Activated T-cell treated with anti-CD3 and anti-CD28 coated beads, Interleukin-2, amount 50 U/mL, for 72 hours (primary cell): ENCODE results near the gene CHML. TPM values are rescaled to one million over a fixed set of nuclear protein-coding genes. Genes with fewer than 3 reads are reported as not detected.
"Not testable (repeated sequence)": the region's sequence is repeated elsewhere in the genome, so short reads cannot be mapped to it uniquely, and the experiment has no call there.

ENCODE experiments used
- ATAC-seq, 2 donors: fragments of 150-1000 bp; cut with Tn5 transposase; replicated peaks in 1 of 2; 2 replicates each; pipeline ENCODE4 v1.10.0; 2021; ENCODE audit warnings: moderate library complexity in 2 of 2, mild to moderate bottlenecking in 1 of 2
- DNase-seq, 2 donors: peaks; one replicate each; pipeline ENCODE4 v3.0.0; 2021 to 2022; ENCODE audit warnings: mixed read lengths in 1 of 2
- H3K27ac Mint-ChIP-seq: one replicate; pipeline ENCODE4 v1.8.0; 2022; ENCODE audit warnings: mild to moderate bottlenecking, moderate library complexity, mixed read lengths
- H3K27me3 Mint-ChIP-seq: one replicate; pipeline ENCODE4 v1.8.0; 2022; ENCODE audit warnings: low read depth, mixed read lengths
- H3K36me3 Mint-ChIP-seq, 2 donors: one replicate each; pipeline ENCODE4 v1.8.0; 2022; ENCODE audit warnings: mixed read lengths in 2 of 2, mild to moderate bottlenecking in 1 of 2; ENCODE audit not compliant: insufficient read depth in 2 of 2
- H3K4me1 Mint-ChIP-seq: one replicate; pipeline ENCODE4 v1.8.0; 2022; ENCODE audit warnings: low read depth, mixed read lengths
- H3K4me3 Mint-ChIP-seq, 2 donors: one replicate each; pipeline ENCODE4 v1.8.0; 2022; ENCODE audit warnings: mild to moderate bottlenecking in 2 of 2, mixed read lengths in 2 of 2, moderate library complexity in 2 of 2
- H3K9me3 Mint-ChIP-seq, 2 donors: one replicate each; pipeline ENCODE4 v1.8.0; 2022; ENCODE audit warnings: mixed read lengths in 2 of 2
- total RNA-seq, 2 donors: library from RNA; stranded (reverse); gene quantifications; one replicate each; pipeline ENCODE4 v1.2.3, GENCODE V29; 2022

Gene CHML
- total RNA-seq, 2 donors from 2014 or later, result 7.0 to 14.7 TPM

DNA sequence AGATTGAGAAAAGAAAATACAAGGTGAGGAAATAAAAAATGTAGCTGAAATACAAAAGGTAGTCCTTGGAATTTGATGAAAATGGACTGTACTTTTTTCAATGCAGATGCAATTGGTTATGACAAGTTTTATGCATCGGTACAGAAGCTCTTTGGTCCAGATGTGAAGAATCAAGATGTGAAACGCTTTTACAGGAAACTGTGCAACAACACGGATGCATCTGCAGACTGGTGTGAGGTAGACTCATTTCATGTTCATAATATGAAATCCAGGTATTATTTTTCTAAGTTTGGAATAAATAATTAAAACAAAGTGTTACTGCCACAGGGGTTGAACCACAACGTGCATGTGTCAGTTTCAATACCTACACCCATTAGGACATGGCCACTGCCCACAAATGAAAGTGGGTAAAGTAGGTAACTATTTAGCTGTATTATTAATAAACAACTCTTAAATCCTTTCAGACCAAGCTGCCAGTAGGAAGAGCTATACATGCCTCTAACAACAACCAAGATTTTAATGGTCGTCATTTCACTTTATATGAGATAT is 20.3 kb upstream of the CHML start:
- ATAC-seq (no peak), DNase-seq (no peak)
- peaks cover 10% of the 10 kb centered on the region for H3K4me1 Mint-ChIP-seq
- no peak overlapping the region for H3K4me3 Mint-ChIP-seq
- peaks cover 0 to 2% of the 10 kb centered on the region in 2 donors for H3K9me3 Mint-ChIP-seq
- no peaks in the 10 kb centered on the region for H3K27me3 Mint-ChIP-seq
- no peaks in the 10 kb centered on the region for H3K36me3 Mint-ChIP-seq
- H3K27ac Mint-ChIP-seq, result no peak overlapping the region

DNA sequence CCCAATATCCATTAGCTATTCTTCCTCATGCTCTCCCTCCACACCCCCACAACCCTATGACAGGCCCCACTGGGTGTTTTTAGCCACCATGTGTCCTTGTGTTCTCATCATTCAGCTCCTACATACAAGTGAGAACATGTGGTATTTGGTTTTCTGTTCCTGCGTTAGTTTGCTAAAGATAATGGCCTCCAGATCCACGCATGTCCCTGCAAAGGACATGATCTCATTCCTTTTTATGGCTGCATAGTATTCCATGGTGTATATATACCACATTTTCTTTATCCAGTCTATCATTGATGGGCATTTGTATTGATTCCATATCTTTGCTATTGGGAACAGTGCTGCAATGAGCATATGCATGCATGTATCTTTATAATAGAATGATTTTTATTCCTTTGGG is 18.8 kb upstream of the CHML start:
- H3K36me3 Mint-ChIP-seq, H3K4me1 Mint-ChIP-seq, DNase-seq, H3K4me3 Mint-ChIP-seq, H3K27ac Mint-ChIP-seq, H3K9me3 Mint-ChIP-seq, H3K27me3 Mint-ChIP-seq, ATAC-seq: not testable (repeated sequence)

DNA sequence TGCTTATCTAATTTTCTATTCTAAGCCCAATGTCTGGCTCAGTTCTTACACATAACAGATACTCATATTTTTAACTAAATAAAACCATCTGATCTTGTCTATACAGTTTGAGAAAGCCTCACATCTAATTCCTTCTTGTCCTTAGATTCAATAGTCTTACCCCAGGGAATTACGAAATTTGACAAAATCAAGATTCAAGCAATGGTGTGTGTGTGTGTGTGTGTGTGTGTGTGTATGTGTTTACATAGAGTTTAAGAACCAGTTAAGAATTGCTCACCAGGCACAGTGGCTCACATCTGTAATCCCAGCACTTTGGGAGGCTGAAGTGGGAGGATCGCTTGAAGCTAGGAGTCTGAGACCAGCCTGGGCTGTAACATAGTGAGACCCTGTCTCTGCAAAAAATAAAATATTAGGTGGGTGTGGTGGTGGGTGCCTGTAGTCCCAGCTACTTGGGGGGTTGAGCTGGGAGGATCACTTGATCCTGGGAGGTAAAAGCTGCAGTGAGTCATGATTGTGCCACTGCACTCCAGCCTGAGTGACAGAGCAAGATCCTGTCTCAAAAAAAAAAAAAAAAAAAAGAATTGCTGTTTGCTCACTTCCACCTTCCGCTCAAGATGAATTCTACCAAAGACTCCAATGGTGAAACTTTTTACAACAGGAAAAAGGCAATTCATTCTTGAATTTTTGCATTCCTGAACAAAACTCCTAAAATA is 18.1 kb upstream of the CHML start:
- H3K9me3 Mint-ChIP-seq, result peaks cover 0 to 2% of the 10 kb centered on the region in 2 donors
- H3K36me3 Mint-ChIP-seq, result no peaks in the 10 kb centered on the region
- H3K27me3 Mint-ChIP-seq, result peaks cover 8% of the 10 kb centered on the region
- DNase-seq, result no peak
- H3K4me1 Mint-ChIP-seq, result peaks cover 12% of the 10 kb centered on the region
- H3K4me3 Mint-ChIP-seq, result no peak overlapping the region
- ATAC-seq, result no peak
- H3K27ac Mint-ChIP-seq, result no peak overlapping the region

DNA sequence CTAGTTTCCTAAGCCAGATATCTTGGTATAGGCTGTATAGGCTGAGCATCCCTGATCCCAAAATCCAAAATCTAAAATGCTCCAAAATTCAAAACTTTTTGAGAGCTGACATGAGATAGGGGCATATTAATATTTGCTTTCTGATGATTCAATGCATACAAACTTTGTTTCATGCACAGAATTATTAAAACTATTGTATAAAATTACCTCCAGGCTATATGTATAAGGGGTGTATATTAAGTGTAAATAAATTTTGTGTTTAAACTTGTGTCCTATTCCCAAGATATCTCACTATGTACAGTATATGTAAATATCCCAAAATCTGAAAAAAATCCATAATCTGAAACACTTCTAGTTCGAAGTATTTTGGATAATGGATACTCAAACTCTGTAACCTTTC is 14.5 kb upstream of the CHML start:
- H3K27me3 Mint-ChIP-seq, result peaks cover 16% of the 10 kb centered on the region
- peaks cover 0 to 2% of the 10 kb centered on the region in 2 donors for H3K9me3 Mint-ChIP-seq
- ATAC-seq (no peak), DNase-seq (no peak)
- H3K27ac Mint-ChIP-seq, result no peak overlapping the region
- H3K4me1 Mint-ChIP-seq, result peaks cover 6% of the 10 kb centered on the region
- no peak overlapping the region for H3K4me3 Mint-ChIP-seq
- no peaks in the 10 kb centered on the region for H3K36me3 Mint-ChIP-seq

DNA sequence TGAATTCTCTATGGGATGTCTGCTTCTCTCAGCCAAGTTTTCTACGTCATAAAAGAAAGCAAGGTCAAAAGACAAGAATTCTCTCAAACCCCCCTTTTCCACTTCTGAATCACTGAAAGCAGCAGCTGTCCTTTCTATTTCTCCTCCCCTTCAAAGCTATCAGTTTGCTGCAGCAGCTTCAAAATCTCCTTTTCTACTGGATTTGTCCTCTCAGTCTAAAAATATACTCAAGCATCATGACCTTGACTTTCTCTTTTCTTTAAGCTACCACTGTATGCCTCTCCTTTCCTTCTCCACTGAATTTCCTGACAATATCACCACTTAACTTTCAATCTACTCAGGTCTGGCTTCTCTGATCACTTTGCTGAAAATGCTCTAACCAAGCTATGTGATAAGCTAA is 13.8 kb upstream of the CHML start:
- Mint-ChIP-seq H3K27me3 (peaks cover 16% of the 10 kb centered on the region), H3K27ac (no peak overlapping the region), H3K4me1 (peaks cover 6% of the 10 kb centered on the region), H3K36me3 (no peaks in the 10 kb centered on the region), H3K9me3 (peaks cover 0 to 2% of the 10 kb centered on the region in 2 donors), H3K4me3 (no peak overlapping the region)
- DNase-seq (no peak), ATAC-seq (no peak)

DNA sequence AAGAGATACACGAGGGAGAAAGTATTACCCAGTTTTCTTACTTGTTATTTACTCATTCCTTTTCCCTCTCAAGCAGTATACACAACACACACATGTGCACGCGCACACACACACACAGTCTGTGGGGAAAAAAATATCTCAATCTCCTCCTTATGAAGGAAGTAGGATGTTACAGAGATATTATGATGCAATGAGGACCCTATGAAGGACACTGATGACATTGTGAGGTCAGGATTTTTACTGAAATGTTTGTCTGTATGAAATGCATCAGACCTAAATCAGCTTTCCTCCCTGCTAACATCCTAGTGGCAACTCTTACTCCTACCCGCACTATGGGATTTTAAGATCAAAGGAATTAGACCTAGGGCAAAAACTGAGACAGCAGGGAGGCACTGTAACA is 11.8 kb upstream of the CHML start, which contains the start of gene WDR64:
Gene WDR64, plus strand, starts transcription at position 270 of the 400 bp plus-strand sequence. CDS start 204 bp downstream, outside the sequence.
- Mint-ChIP-seq H3K27me3 (peaks cover 16% of the 10 kb centered on the region), H3K9me3 (peaks cover 0 to 2% of the 10 kb centered on the region in 2 donors), H3K36me3 (no peaks in the 10 kb centered on the region), H3K4me1 (peaks cover 6% of the 10 kb centered on the region), H3K27ac (no peak within 1 kb of the TSS), H3K4me3 (no peak within 1 kb of the TSS)
- DNase-seq (no peak), ATAC-seq (no peak)

DNA sequence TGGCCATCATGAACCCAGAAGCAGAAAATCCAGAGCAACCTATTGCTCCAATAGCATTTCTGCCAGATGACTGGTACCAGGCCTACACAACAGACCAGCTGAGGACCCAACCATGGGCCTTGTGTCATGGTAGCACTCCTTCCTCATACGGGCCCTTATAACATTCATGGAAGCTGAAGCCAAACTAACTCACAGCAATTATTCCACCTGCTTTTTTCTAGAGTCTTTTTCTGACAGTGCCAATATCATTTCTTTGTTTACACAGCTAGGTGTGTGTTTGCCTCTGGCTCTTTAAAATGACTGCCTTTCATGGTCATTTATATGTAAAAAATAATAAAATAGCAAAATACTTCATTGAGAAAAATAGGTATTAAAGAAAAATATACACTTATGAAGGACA is 8.0 kb upstream of the CHML start:
- Mint-ChIP-seq H3K27me3 (peaks cover 8% of the 10 kb centered on the region), H3K4me1 (peaks cover 6% of the 10 kb centered on the region), H3K4me3 (no peak overlapping the region), H3K9me3 (peaks cover 0 to 2% of the 10 kb centered on the region in 2 donors), H3K36me3 (no peaks in the 10 kb centered on the region), H3K27ac (no peak overlapping the region)
- DNase-seq (no peak), ATAC-seq (no peak)

DNA sequence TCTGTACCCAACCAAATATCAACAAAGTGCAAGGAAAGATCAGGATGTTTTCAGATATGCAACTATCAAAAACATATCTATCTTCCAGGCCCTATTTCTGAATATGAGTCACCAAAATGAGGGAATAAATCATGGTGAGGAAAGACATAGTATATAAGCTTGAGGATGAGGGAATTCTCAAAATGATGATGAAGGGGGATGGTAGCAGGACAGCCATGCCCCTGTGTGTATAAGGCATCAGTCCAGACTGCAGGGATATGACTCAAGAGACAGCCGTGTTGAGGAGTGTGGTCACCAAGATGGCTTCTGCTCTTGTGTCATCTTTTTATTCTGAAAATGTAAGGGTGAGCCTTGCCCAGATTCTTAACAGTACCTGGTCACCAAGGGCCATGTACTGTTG is 7.5 kb upstream of the CHML start:
- ATAC-seq (peak; percentile 59 to 68), DNase-seq (no peak)
- peaks cover 6% of the 10 kb centered on the region for H3K4me1 Mint-ChIP-seq
- H3K4me3 Mint-ChIP-seq, result no peak overlapping the region
- H3K9me3 Mint-ChIP-seq, result peaks cover 0 to 2% of the 10 kb centered on the region in 2 donors
- H3K27ac Mint-ChIP-seq, result no peak overlapping the region
- H3K27me3 Mint-ChIP-seq, result peaks cover 8% of the 10 kb centered on the region
- no peaks in the 10 kb centered on the region for H3K36me3 Mint-ChIP-seq

DNA sequence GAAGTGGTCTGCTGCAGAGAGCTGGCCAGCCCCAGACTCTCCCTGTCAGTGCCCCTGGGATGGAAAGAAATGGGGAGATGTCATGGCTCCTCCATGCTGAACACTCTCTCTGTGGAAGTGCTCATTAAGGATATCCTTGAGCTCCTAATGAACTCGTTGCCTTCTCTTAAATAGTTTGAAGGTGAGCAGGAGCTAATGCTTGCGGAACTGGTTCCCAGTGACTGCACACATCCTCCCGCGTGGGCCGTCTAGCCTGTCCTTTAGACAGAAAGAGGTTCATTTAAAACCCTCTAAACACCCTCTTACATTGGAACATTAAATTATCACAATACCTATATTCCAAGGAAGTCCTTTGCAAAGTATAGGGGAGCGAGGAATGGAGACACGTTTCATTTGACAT is 6.0 kb upstream of the CHML start:
- no peak overlapping the region for H3K4me3 Mint-ChIP-seq
- no peak for DNase-seq
- peaks cover 6% of the 10 kb centered on the region for H3K4me1 Mint-ChIP-seq
- ATAC-seq, result no peak
- peaks cover 5% of the 10 kb centered on the region in 2 donors for H3K9me3 Mint-ChIP-seq
- peaks cover 8% of the 10 kb centered on the region for H3K27me3 Mint-ChIP-seq
- no peak overlapping the region for H3K27ac Mint-ChIP-seq
- peaks cover 3 to 7% of the 10 kb centered on the region in 2 donors for H3K36me3 Mint-ChIP-seq

DNA sequence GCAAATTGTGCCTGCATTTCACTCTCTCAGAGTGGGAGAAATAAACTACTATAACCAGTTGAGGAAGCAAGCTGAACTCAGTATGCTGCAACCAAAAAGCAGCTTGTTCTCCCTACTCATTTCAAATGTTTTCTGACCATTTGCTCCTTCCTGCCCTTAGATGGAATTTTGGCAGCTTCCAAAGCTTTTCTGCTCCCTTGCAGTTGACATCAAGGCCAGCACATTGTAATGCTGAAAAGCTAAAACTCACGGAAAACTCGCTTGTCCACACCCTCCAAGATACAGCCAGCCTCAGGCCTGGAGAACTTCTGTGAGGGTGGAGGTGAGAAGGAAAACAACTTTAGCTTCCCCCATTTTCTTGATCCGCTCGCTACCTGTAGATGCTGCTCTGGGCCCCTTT is 5.0 kb upstream of the CHML start:
- Mint-ChIP-seq H3K27me3 (peaks cover 3% of the 10 kb centered on the region), H3K36me3 (peaks cover 3 to 7% of the 10 kb centered on the region in 2 donors), H3K4me3 (no peak overlapping the region), H3K4me1 (peaks cover 13% of the 10 kb centered on the region), H3K27ac (no peak overlapping the region), H3K9me3 (peaks cover 5% of the 10 kb centered on the region in 2 donors)
- DNase-seq, result no peak
- ATAC-seq, result no peak

DNA sequence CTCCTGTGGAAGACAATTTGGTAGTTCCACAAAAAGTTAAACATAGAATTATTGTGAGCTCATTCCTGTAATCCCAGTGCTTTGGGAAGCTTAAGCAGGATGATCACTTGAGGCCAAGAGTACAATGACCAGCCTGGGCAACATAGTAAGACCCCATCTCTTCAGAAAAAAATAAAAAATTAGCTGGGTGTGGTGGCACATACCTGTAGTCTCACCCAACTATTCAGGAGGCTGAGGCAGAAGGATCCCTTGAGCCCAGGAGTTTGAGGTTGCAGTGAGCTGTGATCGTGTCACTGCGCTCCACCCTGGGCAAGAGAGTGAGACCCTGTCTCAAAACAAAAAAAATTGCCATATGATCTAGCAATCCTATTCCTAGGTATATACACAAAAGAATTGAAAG is 4.1 kb upstream of the CHML start:
- Mint-ChIP-seq H3K27ac (no peak overlapping the region), H3K36me3 (peaks cover 3 to 7% of the 10 kb centered on the region in 2 donors), H3K4me1 (peaks cover 13% of the 10 kb centered on the region), H3K4me3 (no peak overlapping the region), H3K9me3 (peaks cover 3 to 5% of the 10 kb centered on the region in 2 donors), H3K27me3 (no peaks in the 10 kb centered on the region)
- DNase-seq (no peak), ATAC-seq (no peak)

DNA sequence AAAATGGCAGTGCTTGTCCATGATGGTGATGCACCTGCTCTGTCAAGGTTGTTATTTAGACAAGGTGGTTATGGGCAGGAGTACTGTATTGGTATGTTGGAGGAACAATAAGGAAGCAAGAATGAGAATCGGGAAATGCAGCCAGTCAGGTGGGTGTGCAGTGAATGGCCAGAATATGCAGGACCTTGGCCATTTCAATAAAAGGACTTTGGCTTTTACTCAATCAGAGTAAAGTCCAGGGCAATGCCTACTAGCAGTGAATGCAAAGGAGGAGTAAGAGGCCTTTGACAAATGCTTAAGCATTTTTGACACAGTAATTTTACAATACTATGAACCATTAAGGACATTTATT is 2.4 kb upstream of the CHML start:
- Mint-ChIP-seq H3K9me3 (peaks cover 3 to 5% of the 10 kb centered on the region in 2 donors), H3K27ac (no peak overlapping the region), H3K4me3 (no peak overlapping the region)

DNA sequence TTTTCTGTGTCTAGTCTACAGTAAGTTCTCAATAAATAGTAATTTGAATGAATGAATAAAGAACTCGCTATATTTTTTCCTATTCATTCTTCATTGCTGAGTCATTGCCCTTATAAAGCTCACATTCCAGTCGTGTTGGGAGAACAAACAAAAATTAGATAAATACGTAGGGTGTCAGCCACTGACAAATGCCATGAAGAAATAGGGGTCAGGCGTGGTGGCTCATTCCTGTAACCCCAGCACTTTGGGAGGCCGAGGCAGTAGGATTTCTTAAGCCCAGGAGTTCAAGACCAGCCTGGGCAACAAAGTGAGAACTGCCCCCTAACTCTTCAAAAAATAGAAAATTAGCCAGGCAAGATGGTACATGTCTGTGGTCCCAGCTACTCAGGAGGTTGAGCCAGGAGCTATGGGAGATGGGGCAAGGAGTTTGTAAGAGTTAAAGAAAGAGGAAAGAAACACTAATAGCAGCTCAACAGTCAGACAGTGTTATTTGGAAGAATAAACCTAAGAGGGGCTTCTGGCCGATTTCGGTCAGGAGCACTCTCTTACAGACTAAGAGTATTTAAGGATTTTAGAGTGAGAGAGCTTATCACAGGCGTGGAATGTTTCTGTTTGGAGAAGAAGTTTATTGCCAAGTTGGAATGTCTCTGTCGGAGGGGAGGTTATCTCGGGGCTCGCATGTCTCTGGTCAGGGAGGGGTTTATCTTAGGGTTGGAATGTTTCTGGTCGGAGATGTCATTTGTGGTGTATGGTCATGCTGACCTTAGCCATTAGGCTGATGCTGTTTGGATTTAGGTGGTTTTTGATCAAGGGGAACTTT is 1.8 kb upstream of the CHML start:
- DNase-seq (no peak), ATAC-seq (no peak)
- H3K9me3 Mint-ChIP-seq, result peaks cover 3 to 5% of the 10 kb centered on the region in 2 donors
- no peaks in the 10 kb centered on the region for H3K27me3 Mint-ChIP-seq
- H3K36me3 Mint-ChIP-seq, result peaks cover 3 to 7% of the 10 kb centered on the region in 2 donors
- no peak overlapping the region for H3K27ac Mint-ChIP-seq
- no peak overlapping the region for H3K4me3 Mint-ChIP-seq
- peaks cover 33% of the 10 kb centered on the region for H3K4me1 Mint-ChIP-seq

More for the DNA sequence above, 2.4 kb upstream of the CHML start:
- ATAC-seq (no peak), DNase-seq (no peak)
- Mint-ChIP-seq H3K27me3 (no peaks in the 10 kb centered on the region), H3K4me1 (peaks cover 27% of the 10 kb centered on the region), H3K36me3 (peaks cover 3 to 7% of the 10 kb centered on the region in 2 donors)
